Liver (tissue), 9 donors: Measurements from ENCODE around the gene KIRREL3. TPM values are rescaled to one million over a fixed set of nuclear protein-coding genes. Genes with fewer than 3 reads are reported as not detected.

Source experiments
- DNase-seq: peaks from one replicate; pipeline ENCODE4 v3.0.0-alpha.2; 2017; ENCODE audit warnings: low spot score
- H3K27ac ChIP-seq, 2 donors: one replicate each; pipeline ENCODE4 v1.7.0; 2013; ENCODE audit warnings: inconsistent platforms in 2 of 2, low read length in 2 of 2, control low read depth in 1 of 2, low read depth in 1 of 2, mild to moderate bottlenecking in 1 of 2
- H3K27me3 ChIP-seq, 4 donors: one replicate each; pipeline versions ENCODE4 v1.6.1 to v1.7.0; 2013; ENCODE audit warnings: low read length in 3 of 4, inconsistent platforms in 1 of 4, mild to moderate bottlenecking in 1 of 4, moderate library complexity in 1 of 4; ENCODE audit not compliant: control insufficient read depth in 4 of 4, insufficient read depth in 4 of 4
- H3K36me3 ChIP-seq, 4 donors: one replicate each; pipeline versions ENCODE4 v1.6.1 to v1.7.0; 2013; ENCODE audit warnings: low read length in 3 of 4, mild to moderate bottlenecking in 3 of 4, low read depth in 1 of 4, moderate library complexity in 1 of 4; ENCODE audit not compliant: control insufficient read depth in 4 of 4, insufficient read depth in 3 of 4
- H3K4me1 ChIP-seq, 4 donors: one replicate each; pipeline versions ENCODE4 v1.6.1 to v1.7.0; 2013; ENCODE audit warnings: low read length in 3 of 4, mild to moderate bottlenecking in 3 of 4, moderate library complexity in 1 of 4; ENCODE audit not compliant: control insufficient read depth in 4 of 4, insufficient read depth in 4 of 4
- H3K4me3 ChIP-seq, 3 donors: one replicate each; pipeline versions ENCODE4 v1.6.1 to v1.7.0; 2013; ENCODE audit warnings: low read length in 3 of 3, control low read depth in 1 of 3, low read depth in 1 of 3, mild to moderate bottlenecking in 1 of 3
- H3K9ac ChIP-seq, 2 donors: one replicate each; pipeline ENCODE4 v1.7.0; 2013; ENCODE audit warnings: low read length in 2 of 2, mild to moderate bottlenecking in 2 of 2, moderate library complexity in 2 of 2, control low read depth in 1 of 2, low read depth in 1 of 2
- H3K9me3 ChIP-seq, 4 donors: one replicate each; pipeline versions ENCODE4 v1.6.1 to v1.7.0; 2013; ENCODE audit warnings: low read length in 3 of 4; ENCODE audit not compliant: control insufficient read depth in 4 of 4
- EGR1 ChIP-seq, 2 donors: IDR thresholded peaks; 2 replicates each; pipeline ENCODE4 v1.6.1; 2016 to 2018; ENCODE audit warnings: antibody characterized with exemption in 2 of 2, low read depth in 2 of 2
- FOXA1 ChIP-seq: IDR thresholded peaks from 2 replicates; pipeline ENCODE4 v1.6.1; 2016; ENCODE audit warnings: antibody characterized with exemption
- FOXA2 ChIP-seq: IDR thresholded peaks from 2 replicates; pipeline ENCODE4 v1.6.1; 2016; ENCODE audit warnings: antibody characterized with exemption
- GABPA ChIP-seq, 2 donors: IDR thresholded peaks in 1 of 2; conservative IDR thresholded peaks in 1 of 2; 2 replicates each; pipeline ENCODE4 v1.6.1; 2016; ENCODE audit warnings: antibody characterized with exemption in 2 of 2, mild to moderate bottlenecking in 1 of 2, moderate library complexity in 1 of 2
- JUND ChIP-seq, 2 donors: IDR thresholded peaks; 2 replicates each; pipeline ENCODE4 v1.6.1; 2016; ENCODE audit warnings: antibody characterized with exemption in 2 of 2
- MAX ChIP-seq: IDR thresholded peaks from 2 replicates; pipeline ENCODE4 v1.6.1; 2016; ENCODE audit warnings: antibody characterized with exemption
- NR2F2 ChIP-seq: IDR thresholded peaks from 2 replicates; pipeline ENCODE4 v1.6.1; 2016; ENCODE audit warnings: antibody characterized with exemption
- RAD21 ChIP-seq, 2 donors: IDR thresholded peaks; 2 replicates each; pipeline ENCODE4 v1.6.1; 2016; ENCODE audit warnings: antibody characterized with exemption in 2 of 2, mild to moderate bottlenecking in 2 of 2
- RXRA ChIP-seq, 2 donors: IDR thresholded peaks; 2 replicates each; pipeline ENCODE4 v1.6.1; 2017 to 2018; ENCODE audit warnings: antibody characterized with exemption in 2 of 2, mild to moderate bottlenecking in 1 of 2
- SP1 ChIP-seq: IDR thresholded peaks from 2 replicates; pipeline ENCODE4 v1.6.1; 2018; ENCODE audit warnings: antibody characterized with exemption, mild to moderate bottlenecking
- TAF1 ChIP-seq: conservative IDR thresholded peaks from 2 replicates; pipeline ENCODE4 v1.6.1; 2016; ENCODE audit warnings: antibody characterized with exemption, mild to moderate bottlenecking
- YY1 ChIP-seq: IDR thresholded peaks from 2 replicates; pipeline ENCODE4 v1.6.1; 2016; ENCODE audit warnings: antibody characterized with exemption, mild to moderate bottlenecking
- WGBS: extraction: QIAGEN DNeasy Blood & Tissue Kit; methylation state at CpG from one replicate; pipeline ENCODE4 v1.1.7; 2013; 5-methylcytosine and 5-hydroxymethylcytosine counted together
- polyA plus RNA-seq, 2 donors: library from polyadenylated mRNA; stranded (reverse) in 1 of 2; unstranded in 1 of 2; fragments of 200-250 nt in 1 of 2; fragments of >200 nt in 1 of 2; fragmentation: Nextera tagmentation in 1 of 2; extraction: Ambion mirVana in 1 of 2; gene quantifications; one replicate each; pipeline versions ENCODE4 v1.2.1 to v1.2.3, GENCODE V29; 2013 to 2015
- total RNA-seq, 2 donors: library from RNA; depleted of rRNA; stranded (reverse); fragments of >200 nt; gene quantifications; one replicate each; pipeline ENCODE4 v1.2.3, GENCODE V29; 2014
- TF ChIP-seq, protein P1 (sequence below): IDR thresholded peaks from 2 replicates; pipeline ENCODE4 v1.6.1; 2016; ENCODE audit warnings: antibody characterized with exemption, mild to moderate bottlenecking
- TF ChIP-seq, protein P2 (sequence below): IDR thresholded peaks from 2 replicates; pipeline ENCODE4 v1.6.1; 2016; ENCODE audit warnings: antibody characterized with exemption
- TF ChIP-seq, protein P3 (sequence below): fragments of 150-350 bp; IDR thresholded peaks from 2 replicates; pipeline ENCODE4 v1.5.1; 2017; ENCODE audit warnings: improper control_type of control experiment, low read depth, low read length; ENCODE audit not compliant: missing input control
- TF ChIP-seq, protein P4 (sequence below): IDR thresholded peaks from 2 replicates; pipeline ENCODE4 v1.6.1; 2016; ENCODE audit warnings: antibody characterized with exemption
- donor health status: healthy.
- donor health status: healthy.
- donor health status: healthy.
- donor health status: healthy.
- donor health status: healthy.

The KIRREL3 gene
- total and polyA plus RNA-seq, 4 donors: 0.03 to 0.29 (median 0.08) TPM; not detected in 1

- peaks cover 0 to 13% (median 0%) of the 10 kb centered on the region in 4 donors for H3K9me3 ChIP-seq
- H3K9ac ChIP-seq: no peak overlapping the region
- no peak for TF ChIP-seq FOXA1
- TF ChIP-seq JUND (IDR thresholded peaks at IDR 0.05): no peak
- no peak for TF ChIP-seq FOXA2
- TF ChIP-seq NR2F2: no peak
- TF ChIP-seq RXRA (IDR thresholded peaks at IDR 0.05): no peak
- TF ChIP-seq, protein P1, sequence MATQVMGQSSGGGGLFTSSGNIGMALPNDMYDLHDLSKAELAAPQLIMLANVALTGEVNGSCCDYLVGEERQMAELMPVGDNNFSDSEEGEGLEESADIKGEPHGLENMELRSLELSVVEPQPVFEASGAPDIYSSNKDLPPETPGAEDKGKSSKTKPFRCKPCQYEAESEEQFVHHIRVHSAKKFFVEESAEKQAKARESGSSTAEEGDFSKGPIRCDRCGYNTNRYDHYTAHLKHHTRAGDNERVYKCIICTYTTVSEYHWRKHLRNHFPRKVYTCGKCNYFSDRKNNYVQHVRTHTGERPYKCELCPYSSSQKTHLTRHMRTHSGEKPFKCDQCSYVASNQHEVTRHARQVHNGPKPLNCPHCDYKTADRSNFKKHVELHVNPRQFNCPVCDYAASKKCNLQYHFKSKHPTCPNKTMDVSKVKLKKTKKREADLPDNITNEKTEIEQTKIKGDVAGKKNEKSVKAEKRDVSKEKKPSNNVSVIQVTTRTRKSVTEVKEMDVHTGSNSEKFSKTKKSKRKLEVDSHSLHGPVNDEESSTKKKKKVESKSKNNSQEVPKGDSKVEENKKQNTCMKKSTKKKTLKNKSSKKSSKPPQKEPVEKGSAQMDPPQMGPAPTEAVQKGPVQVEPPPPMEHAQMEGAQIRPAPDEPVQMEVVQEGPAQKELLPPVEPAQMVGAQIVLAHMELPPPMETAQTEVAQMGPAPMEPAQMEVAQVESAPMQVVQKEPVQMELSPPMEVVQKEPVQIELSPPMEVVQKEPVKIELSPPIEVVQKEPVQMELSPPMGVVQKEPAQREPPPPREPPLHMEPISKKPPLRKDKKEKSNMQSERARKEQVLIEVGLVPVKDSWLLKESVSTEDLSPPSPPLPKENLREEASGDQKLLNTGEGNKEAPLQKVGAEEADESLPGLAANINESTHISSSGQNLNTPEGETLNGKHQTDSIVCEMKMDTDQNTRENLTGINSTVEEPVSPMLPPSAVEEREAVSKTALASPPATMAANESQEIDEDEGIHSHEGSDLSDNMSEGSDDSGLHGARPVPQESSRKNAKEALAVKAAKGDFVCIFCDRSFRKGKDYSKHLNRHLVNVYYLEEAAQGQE: no peak
- TF ChIP-seq SP1: no peak
- TF ChIP-seq, protein P2, sequence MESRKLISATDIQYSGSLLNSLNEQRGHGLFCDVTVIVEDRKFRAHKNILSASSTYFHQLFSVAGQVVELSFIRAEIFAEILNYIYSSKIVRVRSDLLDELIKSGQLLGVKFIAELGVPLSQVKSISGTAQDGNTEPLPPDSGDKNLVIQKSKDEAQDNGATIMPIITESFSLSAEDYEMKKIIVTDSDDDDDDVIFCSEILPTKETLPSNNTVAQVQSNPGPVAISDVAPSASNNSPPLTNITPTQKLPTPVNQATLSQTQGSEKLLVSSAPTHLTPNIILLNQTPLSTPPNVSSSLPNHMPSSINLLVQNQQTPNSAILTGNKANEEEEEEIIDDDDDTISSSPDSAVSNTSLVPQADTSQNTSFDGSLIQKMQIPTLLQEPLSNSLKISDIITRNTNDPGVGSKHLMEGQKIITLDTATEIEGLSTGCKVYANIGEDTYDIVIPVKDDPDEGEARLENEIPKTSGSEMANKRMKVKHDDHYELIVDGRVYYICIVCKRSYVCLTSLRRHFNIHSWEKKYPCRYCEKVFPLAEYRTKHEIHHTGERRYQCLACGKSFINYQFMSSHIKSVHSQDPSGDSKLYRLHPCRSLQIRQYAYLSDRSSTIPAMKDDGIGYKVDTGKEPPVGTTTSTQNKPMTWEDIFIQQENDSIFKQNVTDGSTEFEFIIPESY: no peak
- no peak for TF ChIP-seq EGR1 (IDR thresholded peaks at IDR 0.05; ENCODE audit: low read depth in 2 of 2)
- TF ChIP-seq, protein P3, sequence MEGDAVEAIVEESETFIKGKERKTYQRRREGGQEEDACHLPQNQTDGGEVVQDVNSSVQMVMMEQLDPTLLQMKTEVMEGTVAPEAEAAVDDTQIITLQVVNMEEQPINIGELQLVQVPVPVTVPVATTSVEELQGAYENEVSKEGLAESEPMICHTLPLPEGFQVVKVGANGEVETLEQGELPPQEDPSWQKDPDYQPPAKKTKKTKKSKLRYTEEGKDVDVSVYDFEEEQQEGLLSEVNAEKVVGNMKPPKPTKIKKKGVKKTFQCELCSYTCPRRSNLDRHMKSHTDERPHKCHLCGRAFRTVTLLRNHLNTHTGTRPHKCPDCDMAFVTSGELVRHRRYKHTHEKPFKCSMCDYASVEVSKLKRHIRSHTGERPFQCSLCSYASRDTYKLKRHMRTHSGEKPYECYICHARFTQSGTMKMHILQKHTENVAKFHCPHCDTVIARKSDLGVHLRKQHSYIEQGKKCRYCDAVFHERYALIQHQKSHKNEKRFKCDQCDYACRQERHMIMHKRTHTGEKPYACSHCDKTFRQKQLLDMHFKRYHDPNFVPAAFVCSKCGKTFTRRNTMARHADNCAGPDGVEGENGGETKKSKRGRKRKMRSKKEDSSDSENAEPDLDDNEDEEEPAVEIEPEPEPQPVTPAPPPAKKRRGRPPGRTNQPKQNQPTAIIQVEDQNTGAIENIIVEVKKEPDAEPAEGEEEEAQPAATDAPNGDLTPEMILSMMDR: no peak
- TF ChIP-seq GABPA (IDR thresholded peaks at IDR 0.05 in 1 of 2, conservative IDR thresholded peaks at IDR 0.05 in 1 of 2): no peak
- no peak for TF ChIP-seq MAX
- no peak for TF ChIP-seq YY1
- no peak for TF ChIP-seq TAF1
- TF ChIP-seq, protein P4, sequence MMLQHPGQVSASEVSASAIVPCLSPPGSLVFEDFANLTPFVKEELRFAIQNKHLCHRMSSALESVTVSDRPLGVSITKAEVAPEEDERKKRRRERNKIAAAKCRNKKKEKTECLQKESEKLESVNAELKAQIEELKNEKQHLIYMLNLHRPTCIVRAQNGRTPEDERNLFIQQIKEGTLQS: no peak
- no peaks in the 10 kb centered on the region for H3K27me3 ChIP-seq
- no peak overlapping the region for H3K27ac ChIP-seq
- H3K4me1 ChIP-seq: no peaks in the 10 kb centered on the region
- no peak overlapping the region for H3K4me3 ChIP-seq
- no peaks in the 10 kb centered on the region for H3K36me3 ChIP-seq
- WGBS: 82% methylated on average over 10 of the region's 10 CpGs
- no peak for DNase-seq
These were observed 236.3 kb downstream of the KIRREL3 start for GRCh38 chr11:126764231-126764630.

GRCh38 chr11:126756855-126757254 is 243.7 kb downstream of the KIRREL3 start:
- no peaks in the 10 kb centered on the region for H3K4me1 ChIP-seq
- H3K36me3 ChIP-seq: no peaks in the 10 kb centered on the region
- H3K4me3 ChIP-seq: no peak overlapping the region
- 84% methylated on average over 2 of the region's 2 CpGs for WGBS
- H3K27ac ChIP-seq: no peak overlapping the region
- H3K9me3 ChIP-seq: peaks cover 0 to 13% (median 0%) of the 10 kb centered on the region in 4 donors
- no peak overlapping the region for H3K9ac ChIP-seq
- no peaks in the 10 kb centered on the region for H3K27me3 ChIP-seq
- DNase-seq: no peak
- no peak for TF ChIP-seq RAD21 (IDR thresholded peaks at IDR 0.05)
- no peak for TF ChIP-seq GABPA (IDR thresholded peaks at IDR 0.05 in 1 of 2, conservative IDR thresholded peaks at IDR 0.05 in 1 of 2)
- no peak for TF ChIP-seq TAF1
- TF ChIP-seq, protein P2: no peak
- TF ChIP-seq, protein P4: no peak
- no peak for TF ChIP-seq JUND (IDR thresholded peaks at IDR 0.05)
- no peak for TF ChIP-seq YY1
- TF ChIP-seq NR2F2: no peak
- no peak for TF ChIP-seq RXRA (IDR thresholded peaks at IDR 0.05)
